ENCODE results near the gene NDP.

GRCh38 chrX:44016906-44017305 lies 43.7 kb upstream of the NDP start:
- TF ChIP-seq, protein P1, sequence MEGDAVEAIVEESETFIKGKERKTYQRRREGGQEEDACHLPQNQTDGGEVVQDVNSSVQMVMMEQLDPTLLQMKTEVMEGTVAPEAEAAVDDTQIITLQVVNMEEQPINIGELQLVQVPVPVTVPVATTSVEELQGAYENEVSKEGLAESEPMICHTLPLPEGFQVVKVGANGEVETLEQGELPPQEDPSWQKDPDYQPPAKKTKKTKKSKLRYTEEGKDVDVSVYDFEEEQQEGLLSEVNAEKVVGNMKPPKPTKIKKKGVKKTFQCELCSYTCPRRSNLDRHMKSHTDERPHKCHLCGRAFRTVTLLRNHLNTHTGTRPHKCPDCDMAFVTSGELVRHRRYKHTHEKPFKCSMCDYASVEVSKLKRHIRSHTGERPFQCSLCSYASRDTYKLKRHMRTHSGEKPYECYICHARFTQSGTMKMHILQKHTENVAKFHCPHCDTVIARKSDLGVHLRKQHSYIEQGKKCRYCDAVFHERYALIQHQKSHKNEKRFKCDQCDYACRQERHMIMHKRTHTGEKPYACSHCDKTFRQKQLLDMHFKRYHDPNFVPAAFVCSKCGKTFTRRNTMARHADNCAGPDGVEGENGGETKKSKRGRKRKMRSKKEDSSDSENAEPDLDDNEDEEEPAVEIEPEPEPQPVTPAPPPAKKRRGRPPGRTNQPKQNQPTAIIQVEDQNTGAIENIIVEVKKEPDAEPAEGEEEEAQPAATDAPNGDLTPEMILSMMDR (IDR thresholded peaks at IDR 0.05) = no peak
- TF ChIP-seq POLR2AphosphoS5 (IDR thresholded peaks at IDR 0.05; ENCODE audit: insufficient read depth in 1 of 2, low read depth in 1 of 2) (no peak), POLR2A (IDR thresholded peaks at IDR 0.05) (no peak)
